ENCODE measurements around the gene RBFOX1. TPM values are rescaled to one million over a fixed set of nuclear protein-coding genes. Genes with fewer than 3 reads are reported as not detected.

Gene RBFOX1
- total RNA-seq, 1 donor from 2014 or later: 1.1 TPM

GRCh38 chr16:7504844-7505243 lies 172.2 kb downstream of the RBFOX1 start:
- ATAC-seq: no peak
- intact Hi-C loops (cut with DNase I): loop anchor here (5.0 kb wide), 1 partner anchor 693 kb away; no protein-coding TSS in a partner anchor
- DNase-seq (ENCODE audit: low spot score): no peak

- intact Hi-C loops (cut with DNase I): no loop called here
- DNase-seq (ENCODE audit: low spot score): no peak
- ATAC-seq: no peak
Measured at GRCh38 chr16:7505495-7505894, 172.8 kb downstream of the RBFOX1 start.

GRCh38 chr16:7506363-7506762 lies 173.7 kb downstream of the RBFOX1 start:
- intact Hi-C loops (cut with DNase I): no loop called here
- DNase-seq (ENCODE audit: low spot score): no peak
- no peak for ATAC-seq

- DNase-seq (ENCODE audit: low spot score): no peak
- intact Hi-C loops (cut with DNase I): no loop called here
- no peak for ATAC-seq
Measured at GRCh38 chr16:7508656-7509055, 176.0 kb downstream of the RBFOX1 start.

- intact Hi-C loops (cut with DNase I): no loop called here
- DNase-seq (ENCODE audit: low spot score): no peak
- no peak for ATAC-seq
Measured at GRCh38 chr16:7509963-7510601, 177.4 kb downstream of the RBFOX1 start.

- ATAC-seq (no peak), DNase-seq (ENCODE audit: low spot score) (no peak)
- intact Hi-C loops (cut with DNase I): no loop called here
Measured at GRCh38 chr16:7511549-7512260, 179.1 kb downstream of the RBFOX1 start.

- DNase-seq (ENCODE audit: low spot score): no peak
- ATAC-seq: no peak
- intact Hi-C loops (cut with DNase I): no loop called here
Measured at GRCh38 chr16:7512503-7512902, 179.9 kb downstream of the RBFOX1 start.

GRCh38 chr16:7513429-7513828 lies 180.8 kb downstream of the RBFOX1 start:
- ATAC-seq (no peak), DNase-seq (ENCODE audit: low spot score) (no peak)
- intact Hi-C loops (cut with DNase I): no loop called here

- ATAC-seq (no peak), DNase-seq (ENCODE audit: low spot score) (no peak)
- intact Hi-C loops (cut with DNase I): no loop called here
Measured at GRCh38 chr16:7515543-7515942, 182.9 kb downstream of the RBFOX1 start.

GRCh38 chr16:7517496-7517895 lies 184.9 kb downstream of the RBFOX1 start:
- DNase-seq (ENCODE audit: low spot score): no peak
- no peak for ATAC-seq
- intact Hi-C loops (cut with DNase I): no loop called here

GRCh38 chr16:7518158-7518557 lies 185.5 kb downstream of the RBFOX1 start:
- ATAC-seq: no peak
- intact Hi-C loops (cut with DNase I): no loop called here

GRCh38 chr16:7521834-7522233 lies 189.2 kb downstream of the RBFOX1 start:
- no peak for DNase-seq (ENCODE audit: low spot score)
- intact Hi-C loops (cut with DNase I): no loop called here
- no peak for ATAC-seq

More at GRCh38 chr16:7518158-7518557, 185.5 kb downstream of the RBFOX1 start:
- DNase-seq (ENCODE audit: low spot score): no peak

GRCh38 chr16:7524419-7524818 lies 191.8 kb downstream of the RBFOX1 start:
- ATAC-seq (no peak), DNase-seq (ENCODE audit: low spot score) (no peak)
- intact Hi-C loops (cut with DNase I): no loop called here

GRCh38 chr16:7526736-7527135 lies 194.1 kb downstream of the RBFOX1 start:
- intact Hi-C loops (cut with DNase I): no loop called here
- no peak for DNase-seq (ENCODE audit: low spot score)
- ATAC-seq: no peak

GRCh38 chr16:7532534-7532933 lies 199.9 kb downstream of the RBFOX1 start:
- no peak for ATAC-seq
- no peak for DNase-seq (ENCODE audit: low spot score)
- intact Hi-C loops (cut with DNase I): no loop called here

GRCh38 chr16:7534749-7535148 lies 202.1 kb downstream of the RBFOX1 start:
- no peak for ATAC-seq
- intact Hi-C loops (cut with DNase I): no loop called here
- DNase-seq (ENCODE audit: low spot score): no peak

GRCh38 chr16:7541026-7541425 lies 208.4 kb downstream of the RBFOX1 start:
- intact Hi-C loops (cut with DNase I): no loop called here
- DNase-seq (ENCODE audit: low spot score) (no peak), ATAC-seq (no peak)

- DNase-seq (ENCODE audit: low spot score) (no peak), ATAC-seq (no peak)
- intact Hi-C loops (cut with DNase I): no loop called here
Measured at GRCh38 chr16:7545251-7545650, 212.6 kb downstream of the RBFOX1 start.

- ATAC-seq (no peak), DNase-seq (ENCODE audit: low spot score) (no peak)
- intact Hi-C loops (cut with DNase I): no loop called here
Measured at GRCh38 chr16:7546948-7547347, 214.3 kb downstream of the RBFOX1 start.

- intact Hi-C loops (cut with DNase I): no loop called here
- no peak for ATAC-seq
- no peak for DNase-seq (ENCODE audit: low spot score)
Measured at GRCh38 chr16:7547736-7548135, 215.1 kb downstream of the RBFOX1 start.

GRCh38 chr16:7548796-7549318 lies 216.2 kb downstream of the RBFOX1 start:
- no peak for ATAC-seq
- intact Hi-C loops (cut with DNase I): no loop called here
- DNase-seq (ENCODE audit: low spot score): no peak
